HepG2 (cell line): ENCODE measurements around the gene CTNNBL1. TPM values are rescaled to one million over a fixed set of nuclear protein-coding genes. Genes with fewer than 3 reads are reported as not detected.
A peak's percentile ranks its signal among the peaks of the same experiment; 100 is the strongest.

Source experiments
- ARNT ChIP-seq: fragments of 450-650 bp; IDR thresholded peaks from 2 replicates; pipeline ENCODE4 v1.6.1; 2017
- ATRX ChIP-seq: sonication (generic); formaldehyde crosslinking; IDR thresholded peaks from 2 replicates; pipeline ENCODE4 v1.4.0; 2020; ENCODE audit warnings: missing genetic modification reagents, borderline replicate concordance
- FOXP1 ChIP-seq, 2 experiments: fragments of 450-650 bp in 1 of 2; IDR thresholded peaks; 2 replicates each; pipeline ENCODE4 v1.6.1; 2017 to 2018; ENCODE audit warnings: antibody characterized with exemption in 1 of 2
- GATAD1 ChIP-seq: IDR thresholded peaks from 2 replicates; pipeline ENCODE4 v1.6.1; 2016; ENCODE audit warnings: missing genetic modification reagents, missing compliant biosample characterization
- JUN ChIP-seq: sonication (generic); formaldehyde crosslinking; IDR thresholded peaks from 2 replicates; pipeline ENCODE4 v1.4.0; 2020; ENCODE audit warnings: mild to moderate bottlenecking, missing genetic modification reagents
- KDM5B ChIP-seq: sonication (generic); formaldehyde crosslinking; IDR thresholded peaks from 2 replicates; pipeline ENCODE4 v1.4.0; 2020; ENCODE audit warnings: missing genetic modification reagents, mild to moderate bottlenecking, borderline replicate concordance
- MED13 ChIP-seq: sonication (generic); formaldehyde crosslinking; IDR thresholded peaks from 2 replicates; pipeline ENCODE4 v1.5.0; 2020; ENCODE audit warnings: missing genetic modification reagents
- NAIF1 ChIP-seq: sonication (generic); formaldehyde crosslinking; IDR thresholded peaks from 2 replicates; pipeline ENCODE4 v1.5.0; 2020; ENCODE audit warnings: mild to moderate bottlenecking, missing genetic modification reagents, borderline replicate concordance
- NPAS2 ChIP-seq: sonication (generic); formaldehyde crosslinking; IDR thresholded peaks from 2 replicates; pipeline ENCODE4 v1.8.0; 2022; ENCODE audit warnings: mild to moderate bottlenecking, missing genetic modification reagents, borderline replicate concordance
- NR3C1 ChIP-seq: sonication (generic); formaldehyde crosslinking; IDR thresholded peaks from 2 replicates; pipeline ENCODE4 v1.4.0; 2020; ENCODE audit warnings: missing genetic modification reagents
- RXRB ChIP-seq: IDR thresholded peaks from 2 replicates; pipeline ENCODE4 v1.6.1; 2016; ENCODE audit warnings: borderline replicate concordance, missing genetic modification reagents, missing compliant biosample characterization
- SP140L ChIP-seq: sonication (generic); formaldehyde crosslinking; IDR thresholded peaks from 2 replicates; pipeline ENCODE4 v1.4.0; 2020; ENCODE audit warnings: missing genetic modification reagents, borderline replicate concordance
- TOE1 ChIP-seq: sonication (generic); formaldehyde crosslinking; IDR thresholded peaks from 2 replicates; pipeline ENCODE4 v1.4.0; 2020; ENCODE audit warnings: mild to moderate bottlenecking, missing genetic modification reagents
- XRCC5 ChIP-seq: fragments of 200-400 bp; formaldehyde crosslinking; optimal IDR thresholded peaks from 2 replicates; pipeline ENCODE3; 2017; ENCODE audit warnings: mild to moderate bottlenecking, low read length
- ZBTB7B ChIP-seq: sonication (generic); formaldehyde crosslinking; IDR thresholded peaks from 2 replicates; pipeline ENCODE4 v1.4.0; 2020; ENCODE audit warnings: missing genetic modification reagents
- ZNF615 ChIP-seq: sonication (generic); formaldehyde crosslinking; IDR thresholded peaks from 2 replicates; pipeline ENCODE4 v1.5.0; 2020; ENCODE audit warnings: mild to moderate bottlenecking, missing genetic modification reagents, borderline replicate concordance
- ZNF629 ChIP-seq: sonication (generic); formaldehyde crosslinking; conservative IDR thresholded peaks from 2 replicates; pipeline ENCODE4 v1.5.0; 2020; ENCODE audit warnings: missing genetic modification reagents
- ZNF678 ChIP-seq: sonication (generic); formaldehyde crosslinking; IDR thresholded peaks from 2 replicates; pipeline ENCODE4 v1.4.0; 2020; ENCODE audit warnings: mild to moderate bottlenecking, missing genetic modification reagents
- ZNF75D ChIP-seq: sonication (generic); formaldehyde crosslinking; IDR thresholded peaks from 2 replicates; pipeline ENCODE4 v1.8.1; 2023; ENCODE audit warnings: missing genetic modification reagents, mild to moderate bottlenecking, borderline replicate concordance
- ZNF773 ChIP-seq: sonication (generic); formaldehyde crosslinking; IDR thresholded peaks from 2 replicates; pipeline ENCODE4 v1.4.0; 2020; ENCODE audit warnings: missing genetic modification reagents, borderline replicate concordance
- ZSCAN29 ChIP-seq: sonication (generic); formaldehyde crosslinking; conservative IDR thresholded peaks from 2 replicates; pipeline ENCODE4 v1.4.0; 2020; ENCODE audit warnings: mild to moderate bottlenecking, missing genetic modification reagents
- polyA plus RNA-seq, 8 experiments: library from polyadenylated mRNA; depleted of rRNA in 3 of 8; stranded (reverse) in 7 of 8; unstranded in 1 of 8; fragments of >200 nt; fragmentation: Illumina TruSeq in 4 of 8; extraction: Trizol in 4 of 8; gene quantifications; 2 replicates each; pipeline versions ENCODE4 v1.2.1 to v1.2.3, GENCODE V29; 2011 to 2016; ENCODE audit warnings: low read depth in 4 of 8, missing spikeins in 1 of 8, mixed read lengths in 1 of 8; ENCODE audit not compliant: insufficient read depth in 1 of 8
- total RNA-seq, 5 experiments: library from RNA; depleted of rRNA; stranded (reverse); fragments of >200 nt; fragmentation: Illumina TruSeq; extraction: Trizol; gene quantifications; 2 replicates each; pipeline ENCODE4 v1.2.3, GENCODE V29; 2016; ENCODE audit warnings: low read depth in 1 of 5
- TF ChIP-seq, protein P1 (sequence below): sonication (generic); formaldehyde crosslinking; IDR thresholded peaks from 2 replicates; pipeline ENCODE4 v1.8.0; 2022; ENCODE audit warnings: mild to moderate bottlenecking, missing genetic modification reagents, moderate library complexity
- TF ChIP-seq, protein P2 (sequence below): sonication (generic); formaldehyde crosslinking; IDR thresholded peaks from 2 replicates; pipeline ENCODE4 v1.5.1; 2020; ENCODE audit warnings: mild to moderate bottlenecking, missing genetic modification reagents, moderate library complexity
- TF ChIP-seq, protein P3 (sequence below): sonication (generic); formaldehyde crosslinking; IDR thresholded peaks from 2 replicates; pipeline ENCODE4 v1.8.0; 2022; ENCODE audit warnings: missing genetic modification reagents, mild to moderate bottlenecking, borderline replicate concordance

Gene CTNNBL1
- total and polyA plus RNA-seq, 2 of the 13 experiments (the other 11 are each of a cell fraction or from before 2014, with no cell fraction given), result 49.3 to 94.6 TPM

DNA sequence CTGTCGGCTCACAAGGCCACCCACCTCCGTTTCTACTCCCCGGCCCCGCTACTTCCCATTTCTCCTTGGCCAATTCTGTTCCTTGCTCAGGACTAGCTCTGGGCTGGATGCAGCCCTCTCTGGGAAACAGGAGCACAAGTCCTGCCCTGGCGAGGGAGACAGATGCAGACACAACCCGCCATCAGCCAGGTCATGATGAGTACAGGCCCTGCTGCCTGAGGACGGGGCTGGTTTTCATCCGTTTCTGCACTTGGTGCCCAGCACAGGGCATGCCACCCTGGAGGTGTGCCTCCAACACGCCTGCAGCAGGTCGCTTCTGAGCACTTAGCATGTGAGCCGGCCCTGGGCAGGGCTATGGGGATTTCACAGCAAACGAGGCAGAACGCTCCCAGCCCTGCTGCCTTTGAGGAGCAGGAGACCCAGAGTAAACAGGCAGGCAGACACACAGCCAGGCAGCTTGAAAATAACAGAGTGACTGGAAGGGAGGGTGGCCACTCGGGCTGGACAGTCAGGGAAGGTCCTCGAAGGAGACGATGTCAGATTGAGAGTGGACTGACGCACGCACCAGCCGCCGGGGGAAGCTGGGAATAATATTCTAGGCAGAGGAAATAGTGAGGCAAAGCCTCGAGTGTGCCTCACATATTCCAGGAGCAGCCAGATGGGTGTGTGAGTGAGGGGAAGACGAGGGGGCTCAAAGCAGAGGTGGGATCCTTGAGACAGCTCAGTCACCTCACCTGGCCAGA is 187.9 kb downstream of the CTNNBL1 start (continued):
- TF ChIP-seq, protein P1, sequence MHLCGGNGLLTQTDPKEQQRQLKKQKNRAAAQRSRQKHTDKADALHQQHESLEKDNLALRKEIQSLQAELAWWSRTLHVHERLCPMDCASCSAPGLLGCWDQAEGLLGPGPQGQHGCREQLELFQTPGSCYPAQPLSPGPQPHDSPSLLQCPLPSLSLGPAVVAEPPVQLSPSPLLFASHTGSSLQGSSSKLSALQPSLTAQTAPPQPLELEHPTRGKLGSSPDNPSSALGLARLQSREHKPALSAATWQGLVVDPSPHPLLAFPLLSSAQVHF (CRISPR knock-in tag), result 0 out of 2 replicates have a peak, but pooled peaks have one; percentile 63
- 0 out of 2 replicates have a peak, but pooled peaks have one; percentile 66 for TF ChIP-seq ZNF678 (CRISPR knock-in tag)
- TF ChIP-seq XRCC5, result peak; percentile 20
- TF ChIP-seq, protein P2, sequence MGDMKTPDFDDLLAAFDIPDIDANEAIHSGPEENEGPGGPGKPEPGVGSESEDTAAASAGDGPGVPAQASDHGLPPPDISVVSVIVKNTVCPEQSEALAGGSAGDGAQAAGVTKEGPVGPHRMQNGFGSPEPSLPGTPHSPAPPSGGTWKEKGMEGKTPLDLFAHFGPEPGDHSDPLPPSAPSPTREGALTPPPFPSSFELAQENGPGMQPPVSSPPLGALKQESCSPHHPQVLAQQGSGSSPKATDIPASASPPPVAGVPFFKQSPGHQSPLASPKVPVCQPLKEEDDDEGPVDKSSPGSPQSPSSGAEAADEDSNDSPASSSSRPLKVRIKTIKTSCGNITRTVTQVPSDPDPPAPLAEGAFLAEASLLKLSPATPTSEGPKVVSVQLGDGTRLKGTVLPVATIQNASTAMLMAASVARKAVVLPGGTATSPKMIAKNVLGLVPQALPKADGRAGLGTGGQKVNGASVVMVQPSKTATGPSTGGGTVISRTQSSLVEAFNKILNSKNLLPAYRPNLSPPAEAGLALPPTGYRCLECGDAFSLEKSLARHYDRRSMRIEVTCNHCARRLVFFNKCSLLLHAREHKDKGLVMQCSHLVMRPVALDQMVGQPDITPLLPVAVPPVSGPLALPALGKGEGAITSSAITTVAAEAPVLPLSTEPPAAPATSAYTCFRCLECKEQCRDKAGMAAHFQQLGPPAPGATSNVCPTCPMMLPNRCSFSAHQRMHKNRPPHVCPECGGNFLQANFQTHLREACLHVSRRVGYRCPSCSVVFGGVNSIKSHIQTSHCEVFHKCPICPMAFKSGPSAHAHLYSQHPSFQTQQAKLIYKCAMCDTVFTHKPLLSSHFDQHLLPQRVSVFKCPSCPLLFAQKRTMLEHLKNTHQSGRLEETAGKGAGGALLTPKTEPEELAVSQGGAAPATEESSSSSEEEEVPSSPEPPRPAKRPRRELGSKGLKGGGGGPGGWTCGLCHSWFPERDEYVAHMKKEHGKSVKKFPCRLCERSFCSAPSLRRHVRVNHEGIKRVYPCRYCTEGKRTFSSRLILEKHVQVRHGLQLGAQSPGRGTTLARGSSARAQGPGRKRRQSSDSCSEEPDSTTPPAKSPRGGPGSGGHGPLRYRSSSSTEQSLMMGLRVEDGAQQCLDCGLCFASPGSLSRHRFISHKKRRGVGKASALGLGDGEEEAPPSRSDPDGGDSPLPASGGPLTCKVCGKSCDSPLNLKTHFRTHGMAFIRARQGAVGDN (CRISPR knock-in tag), result peak; percentile 70
- TF ChIP-seq SP140L, result no peak
- no peak for TF ChIP-seq ZSCAN29
- TF ChIP-seq ZNF75D (CRISPR knock-in tag), result no peak
- TF ChIP-seq NPAS2 (CRISPR knock-in tag), result no peak
- TF ChIP-seq RXRB, result no peak
- TF ChIP-seq ZBTB7B, result no peak
- no peak for TF ChIP-seq JUN (CRISPR knock-in tag)
- no peak for TF ChIP-seq TOE1 (CRISPR knock-in tag)
- TF ChIP-seq ZNF773, result no peak
- TF ChIP-seq KDM5B (CRISPR knock-in tag), result peak; percentile 67; the same call in 1 of the 2 replicates
- no peak for TF ChIP-seq MED13
- no peak for TF ChIP-seq ZNF629 (CRISPR knock-in tag)
- no peak for TF ChIP-seq NAIF1
- TF ChIP-seq, protein P3, sequence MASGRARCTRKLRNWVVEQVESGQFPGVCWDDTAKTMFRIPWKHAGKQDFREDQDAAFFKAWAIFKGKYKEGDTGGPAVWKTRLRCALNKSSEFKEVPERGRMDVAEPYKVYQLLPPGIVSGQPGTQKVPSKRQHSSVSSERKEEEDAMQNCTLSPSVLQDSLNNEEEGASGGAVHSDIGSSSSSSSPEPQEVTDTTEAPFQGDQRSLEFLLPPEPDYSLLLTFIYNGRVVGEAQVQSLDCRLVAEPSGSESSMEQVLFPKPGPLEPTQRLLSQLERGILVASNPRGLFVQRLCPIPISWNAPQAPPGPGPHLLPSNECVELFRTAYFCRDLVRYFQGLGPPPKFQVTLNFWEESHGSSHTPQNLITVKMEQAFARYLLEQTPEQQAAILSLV (CRISPR knock-in tag), result no peak
- TF ChIP-seq GATAD1, result no peak
- TF ChIP-seq ARNT, result no peak
- no peak for TF ChIP-seq ZNF615
- TF ChIP-seq FOXP1 (IDR thresholded peaks at IDR 0.05), result no peak
- no peak for TF ChIP-seq FOXP1 (CRISPR knock-in tag; IDR thresholded peaks at IDR 0.05)
- no peak for TF ChIP-seq ATRX (CRISPR knock-in tag)
- no peak for TF ChIP-seq NR3C1 (CRISPR knock-in tag)
